Endothelial cell of umbilical vein (primary cell): ENCODE measurements around the gene CHN2.

Experiments used
- CTCF ChIP-seq, 2 donors: IDR thresholded peaks; 1 replicate in 1 of 2; 2 replicates in 1 of 2; pipeline ENCODE4 v1.5.1; 2011; ENCODE audit warnings: low read length in 2 of 2, mild to moderate bottlenecking in 2 of 2, moderate library complexity in 2 of 2, control low read depth in 1 of 2, inconsistent platforms in 1 of 2, low read depth in 1 of 2; ENCODE audit not compliant: insufficient read depth in 1 of 2; ENCODE audit errors: extremely low read depth in 1 of 2
- EZH2 ChIP-seq: IDR thresholded peaks from 2 replicates; pipeline ENCODE4 v1.6.1; 2012; ENCODE audit warnings: borderline replicate concordance, low read depth, mild to moderate bottlenecking, moderate library complexity, low read length, inconsistent platforms; ENCODE audit not compliant: severe bottlenecking
- FOS ChIP-seq: IDR thresholded peaks from 2 replicates; pipeline ENCODE4 v1.6.1; 2011; ENCODE audit warnings: mild to moderate bottlenecking, low read length, moderate library complexity, borderline replicate concordance; ENCODE audit not compliant: insufficient read depth
- JUN ChIP-seq: IDR thresholded peaks from 2 replicates; pipeline ENCODE4 v1.6.1; 2011; ENCODE audit warnings: borderline replicate concordance, low read depth; ENCODE audit not compliant: insufficient read length, insufficient read depth
- MAX ChIP-seq: IDR thresholded peaks from 2 replicates; pipeline ENCODE4 v1.6.1; 2011; ENCODE audit not compliant: insufficient read depth, insufficient read length
- MYC ChIP-seq: IDR thresholded peaks from one replicate; pipeline ENCODE4 v1.6.1; 2011; ENCODE audit warnings: mild to moderate bottlenecking, low read depth, low read length
- POLR2A ChIP-seq: IDR thresholded peaks from 2 replicates; pipeline ENCODE4 v1.6.1; 2012; ENCODE audit warnings: low read depth, mild to moderate bottlenecking, control low read depth, low read length
- POLR2AphosphoS5 ChIP-seq: IDR thresholded peaks from 2 replicates; pipeline ENCODE4 v1.6.1; 2012; ENCODE audit warnings: low read depth, mild to moderate bottlenecking, control low read depth, low read length, moderate library complexity; ENCODE audit not compliant: insufficient read depth

- no peak for TF ChIP-seq POLR2A
- no peak for TF ChIP-seq CTCF (IDR thresholded peaks at IDR 0.05; ENCODE audit: extremely low read depth in 1 of 2, insufficient read depth in 1 of 2, low read depth in 1 of 2, low read length in 2 of 2)
- TF ChIP-seq MAX: no peak
- TF ChIP-seq POLR2AphosphoS5: no peak
- TF ChIP-seq JUN: no peak
- no peak for TF ChIP-seq MYC
- TF ChIP-seq EZH2: no peak
- TF ChIP-seq FOS: no peak
Observed at GRCh38 chr7:29454899-29455451, 260.4 kb downstream of the CHN2 start.
